C4-2B (cell line): ENCODE results near the gene RFPL3.
"Not testable (repeated sequence)": the region's sequence is repeated elsewhere in the genome, so short reads cannot be mapped to it uniquely, and the experiment has no call there.

ENCODE experiments used
- H3K27ac ChIP-seq: fragments of 450-650 bp; 2 replicates; pipeline ENCODE4 v1.5.1; 2017
- ZFX ChIP-seq: fragments of 450-650 bp; IDR thresholded peaks from 2 replicates; pipeline ENCODE4 v1.6.1; 2017
- TF ChIP-seq, protein P1 (sequence below): fragments of 450-650 bp; conservative IDR thresholded peaks from 2 replicates; pipeline ENCODE4 v1.5.1; 2017; ENCODE audit warnings: mild to moderate bottlenecking

The RFPL3 gene

DNA sequence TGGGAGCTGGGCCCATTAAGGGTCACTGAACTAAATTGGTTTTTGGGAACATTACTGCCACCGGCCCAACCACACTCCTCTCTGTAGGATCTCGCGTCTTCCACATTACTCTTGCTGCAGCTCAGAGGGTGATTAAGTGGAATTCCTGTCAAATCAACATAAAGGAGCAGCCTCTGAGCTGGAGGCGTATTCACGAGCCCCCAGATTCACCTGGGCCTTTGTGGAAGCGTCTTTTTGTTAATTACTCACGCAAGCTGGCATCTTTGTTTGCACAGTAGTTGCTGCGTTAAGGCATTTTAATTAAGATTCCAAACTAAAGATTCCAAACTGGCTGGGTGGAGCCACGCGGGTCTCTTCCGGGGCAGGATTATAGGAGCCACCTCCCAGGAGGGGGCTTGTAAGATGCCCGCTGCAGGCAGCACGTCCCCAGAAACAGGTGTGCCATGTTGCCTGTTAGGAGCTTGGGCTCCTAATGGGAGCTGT lies 21.5 kb upstream of the RFPL3 start:
- TF ChIP-seq, protein P1, sequence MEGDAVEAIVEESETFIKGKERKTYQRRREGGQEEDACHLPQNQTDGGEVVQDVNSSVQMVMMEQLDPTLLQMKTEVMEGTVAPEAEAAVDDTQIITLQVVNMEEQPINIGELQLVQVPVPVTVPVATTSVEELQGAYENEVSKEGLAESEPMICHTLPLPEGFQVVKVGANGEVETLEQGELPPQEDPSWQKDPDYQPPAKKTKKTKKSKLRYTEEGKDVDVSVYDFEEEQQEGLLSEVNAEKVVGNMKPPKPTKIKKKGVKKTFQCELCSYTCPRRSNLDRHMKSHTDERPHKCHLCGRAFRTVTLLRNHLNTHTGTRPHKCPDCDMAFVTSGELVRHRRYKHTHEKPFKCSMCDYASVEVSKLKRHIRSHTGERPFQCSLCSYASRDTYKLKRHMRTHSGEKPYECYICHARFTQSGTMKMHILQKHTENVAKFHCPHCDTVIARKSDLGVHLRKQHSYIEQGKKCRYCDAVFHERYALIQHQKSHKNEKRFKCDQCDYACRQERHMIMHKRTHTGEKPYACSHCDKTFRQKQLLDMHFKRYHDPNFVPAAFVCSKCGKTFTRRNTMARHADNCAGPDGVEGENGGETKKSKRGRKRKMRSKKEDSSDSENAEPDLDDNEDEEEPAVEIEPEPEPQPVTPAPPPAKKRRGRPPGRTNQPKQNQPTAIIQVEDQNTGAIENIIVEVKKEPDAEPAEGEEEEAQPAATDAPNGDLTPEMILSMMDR: no peak
- TF ChIP-seq ZFX: no peak
- H3K27ac ChIP-seq: no peak overlapping the region

DNA sequence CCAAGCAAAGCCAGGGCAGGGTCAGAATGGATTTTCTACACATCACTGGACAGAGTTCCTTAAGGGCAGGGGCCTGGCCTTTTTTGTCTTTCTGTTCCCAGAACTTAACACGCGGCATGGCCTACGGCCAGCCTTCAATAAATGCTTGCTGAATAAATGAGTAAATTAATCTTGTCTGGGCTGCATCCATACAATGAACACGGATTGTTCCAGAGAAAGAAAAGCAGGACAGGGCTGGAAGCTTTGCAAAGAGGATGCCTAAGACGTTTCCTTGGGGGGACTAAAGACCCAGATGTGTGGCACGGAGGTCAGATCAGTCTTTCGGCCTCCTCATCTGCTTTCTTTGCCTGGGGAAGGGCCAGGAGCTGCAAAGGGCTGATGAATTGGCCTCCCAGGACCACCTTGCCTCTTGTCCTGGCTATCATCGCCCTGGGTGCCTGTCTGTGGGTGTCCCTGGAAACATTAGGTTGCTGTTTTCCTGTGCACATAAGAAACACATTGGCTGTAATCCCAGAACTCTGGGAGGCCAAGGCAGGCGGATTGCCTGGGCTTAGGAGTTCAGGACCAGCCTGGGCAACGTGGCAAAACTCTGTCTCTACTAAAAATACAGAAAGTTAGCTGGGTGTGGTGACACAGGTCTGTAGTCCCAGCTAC lies 20.8 kb upstream of the RFPL3 start:
- H3K27ac ChIP-seq: no peak overlapping the region
- TF ChIP-seq, protein P1: no peak
- no peak for TF ChIP-seq ZFX

DNA sequence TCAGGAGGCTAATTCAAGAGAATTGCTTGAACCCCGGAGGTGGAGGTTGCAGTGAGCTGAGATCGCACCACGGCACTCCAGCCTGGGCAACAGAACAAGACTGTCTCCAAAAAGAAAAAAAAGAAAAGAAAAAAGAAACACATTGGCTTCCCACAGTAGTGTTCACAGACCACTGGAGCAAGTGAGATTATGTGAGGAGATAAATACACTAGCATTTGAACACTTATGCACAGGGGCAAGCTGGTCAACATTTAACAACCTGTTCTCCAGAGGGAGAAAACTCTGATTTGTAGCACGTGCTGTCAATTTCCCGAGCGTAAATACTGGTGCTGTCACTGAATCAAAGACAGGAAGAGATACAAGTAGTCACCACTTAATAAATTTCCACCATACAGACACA lies 20.2 kb upstream of the RFPL3 start:
- H3K27ac ChIP-seq: not testable (repeated sequence)

DNA sequence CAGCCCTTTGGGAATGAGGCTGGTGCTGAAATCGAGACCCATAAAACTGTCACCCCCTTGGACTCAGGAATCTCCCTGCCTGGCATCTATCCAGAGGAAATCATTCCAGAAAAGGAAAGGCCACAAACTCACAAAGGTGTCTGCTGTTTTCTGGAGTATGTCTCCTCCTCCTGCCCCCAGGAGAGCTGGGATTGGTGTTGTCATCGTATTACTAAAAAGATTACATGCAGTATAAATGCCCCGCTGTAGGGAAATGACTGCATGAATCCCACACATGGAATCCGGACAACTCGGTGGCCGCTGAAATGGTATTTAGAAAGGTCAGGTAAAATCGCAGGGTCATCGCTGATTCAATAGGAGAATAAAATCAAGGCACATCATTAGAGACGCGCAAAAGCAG lies 18.9 kb upstream of the RFPL3 start:
- TF ChIP-seq ZFX: no peak
- TF ChIP-seq, protein P1: no peak

DNA sequence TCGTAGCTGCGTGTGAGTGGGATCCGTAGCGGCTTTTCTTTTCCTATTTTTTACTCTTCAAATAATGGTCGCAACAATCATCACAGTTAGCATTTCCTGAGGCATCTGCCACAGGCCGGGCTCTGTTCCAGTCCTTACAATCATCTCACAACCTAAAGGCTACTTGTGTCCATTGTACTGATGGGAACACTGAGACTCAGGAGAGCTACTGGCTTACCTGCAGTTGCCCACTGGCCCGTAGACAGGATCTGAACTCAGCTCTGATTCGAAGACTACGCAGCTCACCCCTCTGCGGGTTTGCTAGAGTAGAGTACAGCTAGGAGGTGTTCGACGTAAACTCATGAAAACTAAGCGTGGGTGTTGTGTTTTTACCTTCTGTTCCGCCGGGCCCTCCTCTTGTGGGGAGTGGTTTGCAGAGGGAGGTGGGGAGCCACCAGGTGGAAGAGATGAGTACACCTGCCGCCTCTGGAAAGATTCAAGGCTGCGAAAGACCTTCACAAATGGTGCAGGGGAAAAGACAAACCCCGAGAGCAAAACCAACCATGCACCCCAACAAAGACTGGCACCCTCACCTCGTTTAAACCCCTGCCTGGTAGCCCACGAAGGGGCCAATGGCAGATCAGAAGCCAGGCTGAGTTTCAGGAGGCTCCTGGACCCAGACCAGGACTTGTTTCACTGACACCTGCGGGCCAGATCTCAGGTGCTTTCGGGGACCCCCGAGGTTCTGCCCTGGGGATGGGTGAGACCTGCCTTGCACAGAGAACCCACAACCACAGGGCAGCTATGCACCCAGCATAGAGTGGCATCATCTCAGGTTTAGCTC lies 18.3 kb upstream of the RFPL3 start:
- TF ChIP-seq, protein P1: no peak
- TF ChIP-seq ZFX: no peak
- no peak overlapping the region for H3K27ac ChIP-seq

More for the DNA sequence above, 18.9 kb upstream of the RFPL3 start:
- H3K27ac ChIP-seq: no peak overlapping the region

GRCh38 chr22:32340411-32340810 lies 17.3 kb upstream of the RFPL3 start:
- TF ChIP-seq, protein P1: no peak
- no peak for TF ChIP-seq ZFX
- H3K27ac ChIP-seq: no peak overlapping the region

- no peak for TF ChIP-seq ZFX
- TF ChIP-seq, protein P1: no peak
Measured at GRCh38 chr22:32341122-32341740, 16.4 kb upstream of the RFPL3 start.

More at GRCh38 chr22:32341122-32341740, 16.4 kb upstream of the RFPL3 start:
- no peak overlapping the region for H3K27ac ChIP-seq
